Suprapubic skin (tissue), 3 donors: ENCODE results near the gene SLC37A2.

Source experiments
- POLR2A ChIP-seq, 2 donors: fragments of 450-650 bp; IDR thresholded peaks; one replicate each; pipeline ENCODE4 v1.6.1; 2017; ENCODE audit warnings: antibody characterized with exemption in 2 of 2, mild to moderate bottlenecking in 2 of 2, moderate library complexity in 2 of 2
- TF ChIP-seq, protein P1 (sequence below), 2 donors: fragments of 200-600 bp in 1 of 2; fragments of 450-650 bp in 1 of 2; sonication (generic) in 1 of 2; IDR thresholded peaks; one replicate each; pipeline ENCODE4 v1.5.1; 2016 to 2019; ENCODE audit warnings: antibody characterized with exemption in 2 of 2, mild to moderate bottlenecking in 1 of 2, moderate library complexity in 1 of 2

DNA sequence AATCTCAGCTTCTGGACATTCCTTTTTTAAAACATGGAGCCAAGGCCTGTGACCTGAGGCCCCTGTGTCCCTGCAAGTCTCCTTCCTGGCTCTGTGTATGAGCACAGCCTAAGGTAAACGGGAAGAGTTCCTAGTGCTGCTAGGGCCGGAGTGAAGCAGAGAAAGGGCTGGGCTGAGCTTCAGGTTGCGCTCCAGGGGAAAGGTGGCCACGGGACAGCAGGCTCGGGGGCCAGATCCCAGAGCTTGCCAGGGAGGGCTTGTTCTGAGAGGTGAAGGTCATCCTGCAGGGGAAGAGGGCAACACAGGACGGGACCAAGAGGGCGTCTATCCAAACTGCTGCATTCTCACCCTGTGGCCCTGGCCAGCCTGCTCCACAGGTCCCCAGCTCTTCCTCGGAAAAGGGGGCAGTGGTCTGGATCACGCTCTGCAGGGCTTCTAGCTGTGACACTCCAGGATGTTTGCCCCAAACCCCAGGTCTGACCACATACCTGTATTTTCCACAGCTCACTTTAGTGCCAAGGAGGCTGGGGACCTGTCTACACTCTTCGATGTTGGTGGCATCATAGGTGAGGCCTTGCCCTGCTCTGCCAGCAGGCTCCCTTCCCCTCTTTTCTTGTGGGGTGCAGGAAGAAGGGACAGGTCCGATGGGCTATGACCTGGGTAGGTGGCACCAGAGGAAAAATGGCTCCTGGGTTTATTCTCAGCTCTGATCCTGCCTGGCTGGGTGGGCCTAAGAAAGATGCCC is 20.4 kb downstream of the SLC37A2 start:
- TF ChIP-seq, protein P1, sequence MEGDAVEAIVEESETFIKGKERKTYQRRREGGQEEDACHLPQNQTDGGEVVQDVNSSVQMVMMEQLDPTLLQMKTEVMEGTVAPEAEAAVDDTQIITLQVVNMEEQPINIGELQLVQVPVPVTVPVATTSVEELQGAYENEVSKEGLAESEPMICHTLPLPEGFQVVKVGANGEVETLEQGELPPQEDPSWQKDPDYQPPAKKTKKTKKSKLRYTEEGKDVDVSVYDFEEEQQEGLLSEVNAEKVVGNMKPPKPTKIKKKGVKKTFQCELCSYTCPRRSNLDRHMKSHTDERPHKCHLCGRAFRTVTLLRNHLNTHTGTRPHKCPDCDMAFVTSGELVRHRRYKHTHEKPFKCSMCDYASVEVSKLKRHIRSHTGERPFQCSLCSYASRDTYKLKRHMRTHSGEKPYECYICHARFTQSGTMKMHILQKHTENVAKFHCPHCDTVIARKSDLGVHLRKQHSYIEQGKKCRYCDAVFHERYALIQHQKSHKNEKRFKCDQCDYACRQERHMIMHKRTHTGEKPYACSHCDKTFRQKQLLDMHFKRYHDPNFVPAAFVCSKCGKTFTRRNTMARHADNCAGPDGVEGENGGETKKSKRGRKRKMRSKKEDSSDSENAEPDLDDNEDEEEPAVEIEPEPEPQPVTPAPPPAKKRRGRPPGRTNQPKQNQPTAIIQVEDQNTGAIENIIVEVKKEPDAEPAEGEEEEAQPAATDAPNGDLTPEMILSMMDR (IDR thresholded peaks at IDR 0.05): no peak
- TF ChIP-seq POLR2A (IDR thresholded peaks at IDR 0.05): no peak
